AG04449 (cell line): Measurements from ENCODE around the gene GAN.

ENCODE experiments used
- CTCF ChIA-PET: fragments of 350-600 bp; formaldehyde crosslinking; extraction: SDS; loops from one replicate; lab custom pipeline; 2021; ENCODE audit warnings: antibody characterized with exemption; lab: Yijun Ruan, JAX
- POLR2A ChIA-PET: fragments of 400-600, 350-600 bp; formaldehyde crosslinking; extraction: SDS; loops from one replicate; lab custom pipeline; 2020; ENCODE audit warnings: antibody characterized with exemption, inconsistent platforms; lab: Yijun Ruan, JAX
- DNase-seq: peaks from one replicate; pipeline ENCODE4 v3.0.0-alpha.2; 2010; ENCODE audit warnings: low read depth, low spot score
- H3K4me3 ChIP-seq: 2 replicates; pipeline ENCODE4 v1.5.1; 2011; ENCODE audit warnings: low read depth, mild to moderate bottlenecking, control low read depth, low read length
- CTCF ChIP-seq: IDR thresholded peaks from one replicate; pipeline ENCODE4 v1.5.1; 2011; ENCODE audit warnings: mild to moderate bottlenecking, moderate library complexity, low read length, control low read depth, inconsistent platforms; ENCODE audit not compliant: insufficient read depth; ENCODE audit errors: missing control alignments

Gene GAN

GRCh38 chr16:81313701-81314602 is 810 bp upstream of the GAN start:
- peak; percentile 21 for DNase-seq
- TF ChIP-seq CTCF = no peak
- peak overlapping the region; percentile 70 for H3K4me3 ChIP-seq
- ChIA-PET CTCF (interaction anchor here (1.0 to 1.8 kb wide), 3 partner anchors 51 to 109 kb away, joined by 4 to 6 read pairs (median 5); no protein-coding TSS in a partner anchor), POLR2A (interaction anchor here (0.9 to 1.4 kb wide), 4 partner anchors 11 to 56 kb away, joined by 3 to 4 read pairs (median 4); no protein-coding TSS in a partner anchor)

- ChIA-PET CTCF (interaction anchor here (1.7 kb wide), 1 partner anchor 49 kb away, joined by 4 read pairs; no protein-coding TSS in a partner anchor), POLR2A (interaction anchor here (0.9 to 1.4 kb wide), 2 partner anchors 12 to 54 kb away, joined by 3 to 4 read pairs; no protein-coding TSS in a partner anchor)
- no peak for DNase-seq
- peak; percentile 18 for TF ChIP-seq CTCF
- peak overlapping the region; percentile 70 for H3K4me3 ChIP-seq
Measured at GRCh38 chr16:81315271-81316175, 761 bp downstream of the GAN start.

GRCh38 chr16:81316176-81316496 is 1.4 kb downstream of the GAN start:
- ChIA-PET CTCF (no interaction called here), POLR2A (no interaction called here)
- TF ChIP-seq CTCF = no peak
- DNase-seq = no peak
- H3K4me3 ChIP-seq = peak overlapping the region; percentile 70

DNA sequence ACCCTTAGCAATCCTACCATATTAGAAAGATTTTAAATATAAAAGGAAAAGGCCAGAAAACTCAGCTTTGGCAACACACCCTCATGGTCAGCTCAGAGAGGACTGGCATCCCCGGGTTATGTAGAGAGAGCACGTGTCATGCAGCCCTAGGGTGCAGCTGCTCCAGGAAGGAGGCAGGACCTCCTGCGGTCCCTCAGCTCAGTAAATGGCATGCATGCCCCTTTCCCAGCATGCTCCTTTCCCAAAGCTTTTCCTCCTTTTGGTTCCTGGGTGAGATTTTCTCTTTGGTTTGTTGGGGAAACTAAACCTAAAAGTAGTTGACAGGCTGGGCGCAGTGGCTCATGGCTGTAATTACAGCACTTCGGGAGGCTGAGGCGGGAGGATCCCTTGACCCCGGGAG is 3.9 kb downstream of the GAN start:
- ChIA-PET POLR2A (no interaction called here), CTCF (interaction anchor here (0.7 to 1.9 kb wide), 3 partner anchors 20 to 85 kb away, joined by 3 to 5 read pairs (median 3); no protein-coding TSS in a partner anchor)
- peak overlapping the region; percentile 10; the same call in 1 of the 2 replicates for H3K4me3 ChIP-seq
- no peak for TF ChIP-seq CTCF
- DNase-seq = no peak

DNA sequence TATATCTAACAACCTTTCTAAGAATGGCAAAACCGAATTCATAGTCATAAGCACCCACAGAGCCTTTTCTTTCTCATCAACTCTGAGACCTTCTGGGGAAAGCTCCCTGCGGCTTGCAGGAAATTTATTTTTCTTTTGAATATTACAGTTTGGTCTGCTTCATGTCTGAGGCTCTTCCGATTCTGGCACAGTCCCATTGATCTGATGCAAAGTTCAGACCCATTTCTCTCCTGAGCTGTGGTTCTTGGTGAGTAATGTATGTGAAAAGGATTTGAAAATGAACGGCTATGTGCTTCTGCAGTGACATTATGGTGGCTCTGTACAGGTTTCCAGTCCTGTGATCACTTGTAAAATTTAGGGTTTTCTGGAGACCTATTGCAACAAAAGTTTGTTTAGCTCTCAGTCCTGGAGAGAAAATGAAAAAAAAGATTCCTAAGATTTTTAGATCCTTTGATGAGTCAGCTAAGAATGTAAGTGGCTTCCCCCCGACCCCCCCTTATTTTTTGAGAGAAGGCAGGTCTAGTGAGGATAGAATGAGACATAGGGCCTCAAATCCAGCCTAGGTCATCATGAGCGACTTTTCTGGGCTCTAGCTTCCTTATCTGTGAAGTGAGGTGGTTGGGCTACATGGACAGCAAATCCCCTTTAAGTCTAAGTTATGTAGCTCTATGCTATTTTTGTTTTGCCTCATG is 4.6 kb downstream of the GAN start:
- CTCF ChIA-PET = interaction anchor here (1.3 to 1.9 kb wide), 2 partner anchors 19 to 85 kb away, joined by 3 to 5 read pairs; no protein-coding TSS in a partner anchor
- POLR2A ChIA-PET = interaction anchor here (0.7 kb wide), 1 partner anchor 178 kb away, joined by 4 read pairs; no protein-coding TSS in a partner anchor

More for the DNA sequence above, 4.6 kb downstream of the GAN start:
- no peak overlapping the region for H3K4me3 ChIP-seq
- no peak for TF ChIP-seq CTCF
- no peak for DNase-seq
